Breast epithelium (tissue), 4 donors: ENCODE results near the gene ZNF492. TPM values are rescaled to one million over a fixed set of nuclear protein-coding genes. Genes with fewer than 3 reads are reported as not detected.

Source experiments
- DNase-seq, 2 donors: peaks; one replicate each; pipeline ENCODE4 v3.0.0-alpha.2; 2019; ENCODE audit warnings: low spot score in 2 of 2
- H3K27ac ChIP-seq, 2 donors: fragments of 200-600 bp; sonication (generic) in 1 of 2; one replicate each; pipeline ENCODE4 v1.5.1; 2016 to 2019; ENCODE audit warnings: mild to moderate bottlenecking in 1 of 2
- H3K27me3 ChIP-seq, 2 donors: fragments of 200-600 bp; sonication (generic) in 1 of 2; one replicate each; pipeline versions ENCODE4 v1.5.1 to v1.6.0; 2017 to 2019; ENCODE audit warnings: control low read depth in 1 of 2, mild to moderate bottlenecking in 1 of 2
- H3K36me3 ChIP-seq: fragments of 200-600 bp; one replicate; pipeline ENCODE4 v1.5.1; 2019
- H3K4me1 ChIP-seq, 2 donors: fragments of 200-600 bp; sonication (generic); one replicate each; pipeline ENCODE4 v1.5.1; 2016 to 2019; ENCODE audit warnings: control low read depth in 1 of 2
- H3K4me3 ChIP-seq, 3 donors: fragments of 200-600 bp; sonication (generic); 1 replicate in 2 of 3; 2 replicates in 1 of 3; pipeline ENCODE4 v1.5.1; 2016 to 2019; ENCODE audit warnings: mild to moderate bottlenecking in 3 of 3, moderate library complexity in 2 of 3
- H3K9me3 ChIP-seq, 2 donors: fragments of 200-600 bp; sonication (generic) in 1 of 2; one replicate each; pipeline ENCODE4 v1.5.1; 2016 to 2019; ENCODE audit warnings: control low read depth in 1 of 2
- CTCF ChIP-seq, 3 donors: fragments of 450-650 bp; IDR thresholded peaks; one replicate each; pipeline ENCODE4 v1.5.1; 2016 to 2017; ENCODE audit warnings: antibody characterized with exemption in 3 of 3, mild to moderate bottlenecking in 3 of 3, moderate library complexity in 3 of 3
- POLR2A ChIP-seq: fragments of 450-650 bp; IDR thresholded peaks from one replicate; pipeline ENCODE4 v1.6.1; 2016; ENCODE audit warnings: antibody characterized with exemption, mild to moderate bottlenecking, moderate library complexity
- POLR2AphosphoS5 ChIP-seq, 3 donors: sonication (generic); formaldehyde crosslinking; IDR thresholded peaks; one replicate each; pipeline ENCODE4 v1.6.1; 2017; ENCODE audit warnings: antibody characterized with exemption in 3 of 3
- intact Hi-C: fragments of 100-400 bp; cut with DNase I; formaldehyde crosslinking; loops from one replicate; pipeline ENCODE4 v1.15.1; 2023; ENCODE audit warnings: low total_unique reads
- total RNA-seq, 3 donors: library from RNA; depleted of rRNA; stranded (reverse); fragments of >200 nt; gene quantifications; one replicate each; pipeline ENCODE4 v1.1.0, GENCODE V29; 2016

ZNF492 gene
- total RNA-seq, 3 donors from 2014 or later: 0.32 to 1.2 (median 0.98) TPM

GRCh38 chr19:22606212-22606553 lies 27.9 kb upstream of the ZNF492 start:
- Histone ChIP-seq H3K4me3 (no peak overlapping the region), H3K27ac (no peak overlapping the region), H3K36me3 (no peaks in the 10 kb centered on the region), H3K9me3 (no peaks in the 10 kb centered on the region), H3K4me1 (no peaks in the 10 kb centered on the region), H3K27me3 (peaks cover 0 to 14% of the 10 kb centered on the region in 2 donors)
- no peak for DNase-seq
- intact Hi-C loops: no loop called here
- TF ChIP-seq POLR2AphosphoS5 (IDR thresholded peaks at IDR 0.05) (no peak), POLR2A (no peak), CTCF (IDR thresholded peaks at IDR 0.05) (no peak)

GRCh38 chr19:22606954-22607652 lies 27.0 kb upstream of the ZNF492 start:
- Histone ChIP-seq H3K27ac (no peak overlapping the region), H3K4me1 (no peaks in the 10 kb centered on the region), H3K4me3 (no peak overlapping the region), H3K9me3 (no peaks in the 10 kb centered on the region), H3K36me3 (no peaks in the 10 kb centered on the region), H3K27me3 (peaks cover 0 to 12% of the 10 kb centered on the region in 2 donors)
- no peak for DNase-seq
- TF ChIP-seq POLR2A (no peak), CTCF (IDR thresholded peaks at IDR 0.05) (no peak), POLR2AphosphoS5 (IDR thresholded peaks at IDR 0.05) (no peak)
- intact Hi-C loops: no loop called here

DNA sequence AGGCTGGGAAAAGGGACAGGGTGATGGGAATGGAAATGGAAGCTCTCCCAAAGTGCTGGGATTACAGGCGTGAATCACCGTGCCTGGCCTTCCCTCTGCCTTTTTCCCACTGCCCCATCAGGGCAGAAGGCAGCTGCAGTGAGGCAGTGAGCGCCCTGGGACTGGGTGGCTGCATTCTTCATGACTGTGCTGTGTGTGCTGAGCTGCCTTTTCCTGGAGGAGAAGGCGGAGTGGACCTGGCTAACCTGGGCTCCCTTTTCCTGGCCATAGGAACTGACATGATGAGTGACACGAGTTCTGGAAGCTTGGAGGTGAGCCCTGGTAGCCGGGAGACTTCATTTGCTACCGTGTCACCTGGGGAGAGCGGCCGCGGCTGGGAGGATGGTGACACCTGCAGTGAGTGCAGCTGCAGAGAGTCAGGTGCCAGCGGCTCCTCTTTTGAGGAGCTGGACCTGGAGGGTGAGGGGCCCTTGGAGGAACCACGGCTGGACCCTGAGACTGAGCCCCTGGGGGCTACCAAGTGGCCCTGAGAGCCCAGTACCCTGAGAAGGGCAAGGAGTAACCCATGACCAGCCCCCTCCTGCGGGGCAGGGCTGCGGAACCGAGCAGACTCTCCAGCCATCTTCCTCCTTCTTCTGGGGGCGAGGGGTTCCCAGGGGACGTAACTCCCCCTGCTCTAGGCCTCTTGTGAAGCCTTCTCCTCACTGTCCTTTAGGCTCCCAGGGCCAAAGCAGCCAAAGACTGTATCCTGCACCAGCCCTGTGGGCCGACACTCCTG lies 26.3 kb upstream of the ZNF492 start:
- TF ChIP-seq CTCF (IDR thresholded peaks at IDR 0.05): no peak
- TF ChIP-seq POLR2A: no peak
- no peak for TF ChIP-seq POLR2AphosphoS5 (IDR thresholded peaks at IDR 0.05)
- intact Hi-C loops: no loop called here
- no peak for DNase-seq
- Histone ChIP-seq H3K9me3 (no peaks in the 10 kb centered on the region), H3K4me1 (no peaks in the 10 kb centered on the region), H3K27me3 (peaks cover 0 to 4% of the 10 kb centered on the region in 2 donors), H3K36me3 (no peaks in the 10 kb centered on the region), H3K4me3 (no peak overlapping the region), H3K27ac (no peak overlapping the region)

DNA sequence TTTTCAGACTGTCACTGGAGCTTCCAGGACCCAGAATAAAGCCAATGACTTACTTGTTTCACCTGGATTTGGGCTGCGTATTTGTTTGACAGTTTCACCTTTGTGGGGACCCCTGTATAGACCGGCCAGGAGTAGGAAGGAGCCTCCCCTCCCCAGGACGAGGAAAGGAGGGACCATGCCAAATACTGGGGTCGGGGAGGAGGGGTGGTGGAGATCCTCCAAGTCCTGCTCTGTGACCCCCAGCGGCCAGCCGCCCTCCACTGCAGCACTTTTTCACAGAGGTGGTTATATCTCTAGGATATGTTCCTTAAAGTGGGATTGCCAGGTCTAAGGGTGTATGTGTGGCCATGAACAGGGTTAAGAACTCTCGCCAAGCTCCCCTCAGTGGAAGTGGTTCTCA lies 25.7 kb upstream of the ZNF492 start:
- Histone ChIP-seq H3K27ac (no peak overlapping the region), H3K9me3 (no peaks in the 10 kb centered on the region), H3K36me3 (no peaks in the 10 kb centered on the region), H3K4me3 (no peak overlapping the region), H3K27me3 (no peaks in the 10 kb centered on the region), H3K4me1 (no peaks in the 10 kb centered on the region)
- TF ChIP-seq POLR2A (no peak), POLR2AphosphoS5 (IDR thresholded peaks at IDR 0.05) (no peak), CTCF (IDR thresholded peaks at IDR 0.05) (no peak)
- DNase-seq: no peak
- intact Hi-C loops: no loop called here

DNA sequence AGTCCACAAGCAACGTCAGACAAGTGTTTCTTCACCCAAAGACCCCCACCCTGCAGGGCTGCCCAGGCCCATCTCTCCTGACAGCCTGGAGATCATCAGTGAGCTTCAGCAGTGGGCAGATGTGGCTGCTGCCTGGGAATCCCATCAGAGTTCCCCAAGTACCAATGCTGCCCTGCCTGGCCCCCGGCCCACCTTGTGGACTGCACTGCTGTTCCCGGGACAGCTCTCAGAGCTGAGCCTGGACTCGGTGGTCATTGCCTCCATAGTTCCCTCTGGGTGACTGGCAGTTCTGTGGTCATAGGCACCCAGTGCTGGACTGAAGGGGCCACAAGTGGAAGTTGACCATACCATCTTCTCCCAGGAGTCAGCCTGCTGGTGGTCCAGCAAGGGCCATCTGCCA lies 24.5 kb upstream of the ZNF492 start:
- Histone ChIP-seq H3K27me3 (no peaks in the 10 kb centered on the region), H3K9me3 (no peaks in the 10 kb centered on the region), H3K4me3 (no peak overlapping the region), H3K4me1 (no peaks in the 10 kb centered on the region), H3K27ac (no peak overlapping the region), H3K36me3 (no peaks in the 10 kb centered on the region)
- intact Hi-C loops: no loop called here
- DNase-seq: no peak
- no peak for TF ChIP-seq CTCF (IDR thresholded peaks at IDR 0.05)
- no peak for TF ChIP-seq POLR2AphosphoS5 (IDR thresholded peaks at IDR 0.05)
- no peak for TF ChIP-seq POLR2A
